ENCODE measurements around the gene CIROP.

CIROP gene

GRCh38 chr14:23093526-23093925, 11.3 kb downstream of the CIROP start:
- DNase-seq (ENCODE audit: low spot score): no peak

GRCh38 chr14:23093104-23093503, 11.7 kb downstream of the CIROP start:
- DNase-seq (ENCODE audit: low spot score): no peak

- no peak for DNase-seq (ENCODE audit: low spot score)
Observed at GRCh38 chr14:23091294-23092225, 13.2 kb downstream of the CIROP start.

- no peak for DNase-seq (ENCODE audit: low spot score)
Observed at GRCh38 chr14:23090254-23090636, 14.5 kb downstream of the CIROP start.

- DNase-seq (ENCODE audit: low spot score): no peak
Observed at GRCh38 chr14:23089498-23090253, 15.1 kb downstream of the CIROP start.

- DNase-seq (ENCODE audit: low spot score): no peak
Observed at GRCh38 chr14:23086565-23086964, 18.2 kb downstream of the CIROP start.

- no peak for DNase-seq (ENCODE audit: low spot score)
Observed at GRCh38 chr14:23085458-23085857, 19.3 kb downstream of the CIROP start.

- DNase-seq (ENCODE audit: low spot score): no peak
Observed at GRCh38 chr14:23080474-23080873, 24.3 kb downstream of the CIROP start.

- no peak for DNase-seq (ENCODE audit: low spot score)
Observed at GRCh38 chr14:23079716-23080115, 25.1 kb downstream of the CIROP start.

- no peak for DNase-seq (ENCODE audit: low spot score)
Observed at GRCh38 chr14:23078692-23079116, 26.1 kb downstream of the CIROP start.

GRCh38 chr14:23077962-23078361, 26.8 kb downstream of the CIROP start:
- no peak for DNase-seq (ENCODE audit: low spot score)

- DNase-seq (ENCODE audit: low spot score): no peak
Observed at GRCh38 chr14:23076785-23077408, 27.9 kb downstream of the CIROP start.

- no peak for DNase-seq (ENCODE audit: low spot score)
Observed at GRCh38 chr14:23074906-23075305, 29.9 kb downstream of the CIROP start.

GRCh38 chr14:23071921-23072539, 32.8 kb downstream of the CIROP start:
- DNase-seq (ENCODE audit: low spot score): no peak

- DNase-seq (ENCODE audit: low spot score): peak; percentile 88
Observed at GRCh38 chr14:23071244-23071920, 33.4 kb downstream of the CIROP start.

- no peak for DNase-seq (ENCODE audit: low spot score)
Observed at GRCh38 chr14:23070262-23071129, 34.3 kb downstream of the CIROP start.

GRCh38 chr14:23069413-23069806, 35.4 kb downstream of the CIROP start:
- no peak for DNase-seq (ENCODE audit: low spot score)

- DNase-seq (ENCODE audit: low spot score): peak; percentile 87
Observed at GRCh38 chr14:23068789-23069412, 35.9 kb downstream of the CIROP start.

GRCh38 chr14:23067847-23068788, 36.7 kb downstream of the CIROP start:
- no peak for DNase-seq (ENCODE audit: low spot score)

Data from putamen (tissue), 1 donor.